ENCODE data around the gene NHLRC4. TPM values are rescaled to one million over a fixed set of nuclear protein-coding genes. Genes with fewer than 3 reads are reported as not detected.

The NHLRC4 gene
- polyA plus RNA-seq, 3 donors, result 0.29 to 0.57 (median 0.36) TPM

DNA sequence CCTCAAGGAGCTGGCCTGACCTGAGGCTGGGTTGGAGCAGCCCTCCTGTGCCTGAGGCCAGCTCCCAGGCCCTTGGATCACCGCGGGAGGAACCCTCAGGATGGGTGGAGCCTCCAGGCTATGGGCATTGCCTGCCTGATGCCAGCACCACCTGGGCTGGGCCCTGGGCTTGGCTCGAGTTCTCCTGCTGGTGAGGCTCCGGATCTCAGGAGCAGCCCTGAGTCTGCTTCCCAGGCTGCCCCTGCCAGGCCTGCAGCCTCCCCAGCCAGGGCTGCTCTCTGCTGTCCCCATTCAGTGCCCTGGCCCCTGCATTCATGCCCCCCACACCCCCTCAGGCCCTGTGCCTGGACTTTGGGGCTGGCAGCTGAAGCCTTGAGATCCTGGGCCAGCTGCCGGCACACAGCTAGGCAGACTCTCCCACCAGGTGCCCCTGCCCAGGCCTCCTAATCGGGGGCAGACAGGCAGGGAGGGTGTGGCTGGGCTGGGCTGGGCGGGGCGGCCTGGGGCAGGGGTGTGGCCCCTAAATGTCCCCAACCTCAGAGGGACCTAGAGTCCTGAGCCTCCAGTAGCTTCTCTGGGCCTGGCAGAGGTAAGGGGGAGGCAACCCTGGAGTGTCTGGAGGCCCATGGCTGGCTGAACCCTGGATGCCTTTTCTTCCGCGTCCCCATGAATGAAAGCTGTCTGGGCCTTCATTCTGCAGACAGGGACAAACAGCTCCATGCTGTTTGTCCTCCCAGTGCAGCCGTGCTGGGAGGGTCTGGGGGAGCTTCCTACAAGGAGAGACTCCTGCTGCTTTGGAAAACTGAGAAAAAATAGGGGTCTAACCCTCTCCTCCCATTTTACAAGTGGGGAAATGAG is 1.8 kb downstream of the NHLRC4 start:
- Histone ChIP-seq H3K27me3 (ENCODE audit: control insufficient read depth in 2 of 2, insufficient read depth in 2 of 2, low read length in 2 of 2) (no peaks in the 10 kb centered on the region), H3K9ac (ENCODE audit: insufficient read depth, low read length, poor library complexity, severe bottlenecking) (peak overlapping the region; percentile 73), H3K4me1 (ENCODE audit: control insufficient read depth in 1 of 2, insufficient read depth in 2 of 2, low read length in 2 of 2) (peaks cover 28 to 41% of the 10 kb centered on the region in 2 donors), H3K36me3 (replicated peaks in 1 of 2; ENCODE audit: control insufficient read depth in 1 of 2, insufficient read depth in 2 of 2, low read length in 2 of 2) (no peaks in the 10 kb centered on the region), H3K4me3 (replicated peaks in 1 of 3; ENCODE audit: low read depth in 2 of 3, low read length in 3 of 3) (peak overlapping the region in 1 of 3 experiments; percentile 85), H3K27ac (ENCODE audit: low read depth in 1 of 2, low read length in 2 of 2) (peak overlapping the region in 1 of 2 donors; percentile 70), H4K20me1 (ENCODE audit: insufficient read depth, low read length) (no peaks in the 10 kb centered on the region), H3K4me2 (replicated peaks; ENCODE audit: extremely low read depth, low read length, poor library complexity, severe bottlenecking) (peak overlapping the region; percentile 92), H3K9me3 (replicated peaks in 1 of 2; ENCODE audit: control insufficient read depth in 1 of 2, insufficient read depth in 1 of 2, low read length in 2 of 2) (no peaks in the 10 kb centered on the region), H2AFZ (ENCODE audit: insufficient read depth, low read depth, low read length, poor library complexity, severe bottlenecking) (peak overlapping the region; percentile 97), H3K79me2 (ENCODE audit: insufficient read depth, low read length) (peaks cover 11% of the 10 kb centered on the region)
- peak overlapping the region; percentile 83 to 89 for H3K4me3 Mint-ChIP-seq
- intact Hi-C loops (cut with micrococcal nuclease), result no loop called here
- TF ChIP-seq, protein P1, sequence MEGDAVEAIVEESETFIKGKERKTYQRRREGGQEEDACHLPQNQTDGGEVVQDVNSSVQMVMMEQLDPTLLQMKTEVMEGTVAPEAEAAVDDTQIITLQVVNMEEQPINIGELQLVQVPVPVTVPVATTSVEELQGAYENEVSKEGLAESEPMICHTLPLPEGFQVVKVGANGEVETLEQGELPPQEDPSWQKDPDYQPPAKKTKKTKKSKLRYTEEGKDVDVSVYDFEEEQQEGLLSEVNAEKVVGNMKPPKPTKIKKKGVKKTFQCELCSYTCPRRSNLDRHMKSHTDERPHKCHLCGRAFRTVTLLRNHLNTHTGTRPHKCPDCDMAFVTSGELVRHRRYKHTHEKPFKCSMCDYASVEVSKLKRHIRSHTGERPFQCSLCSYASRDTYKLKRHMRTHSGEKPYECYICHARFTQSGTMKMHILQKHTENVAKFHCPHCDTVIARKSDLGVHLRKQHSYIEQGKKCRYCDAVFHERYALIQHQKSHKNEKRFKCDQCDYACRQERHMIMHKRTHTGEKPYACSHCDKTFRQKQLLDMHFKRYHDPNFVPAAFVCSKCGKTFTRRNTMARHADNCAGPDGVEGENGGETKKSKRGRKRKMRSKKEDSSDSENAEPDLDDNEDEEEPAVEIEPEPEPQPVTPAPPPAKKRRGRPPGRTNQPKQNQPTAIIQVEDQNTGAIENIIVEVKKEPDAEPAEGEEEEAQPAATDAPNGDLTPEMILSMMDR (IDR thresholded peaks at IDR 0.05), result no peak
- H3K36me3 Mint-ChIP-seq, result peaks cover 4% of the 10 kb centered on the region in 2 donors
- no peak for DNase-seq
- H3K27me3 Mint-ChIP-seq (ENCODE audit: low read depth in 3 of 3), result peaks cover 1 to 6% (median 2%) of the 10 kb centered on the region in 3 donors
- H3K27ac Mint-ChIP-seq, result peak overlapping the region in 4 of 7 donors; percentile 48 to 85 (median 82)
- peaks cover 0 to 2% (median 0%) of the 10 kb centered on the region in 7 donors for H3K9me3 Mint-ChIP-seq
- H3K4me1 Mint-ChIP-seq, result peaks cover 33% of the 10 kb centered on the region
- WGBS (ENCODE audit: insufficient coverage), result 95% methylated on average over 9 of the region's 11 CpGs

DNA sequence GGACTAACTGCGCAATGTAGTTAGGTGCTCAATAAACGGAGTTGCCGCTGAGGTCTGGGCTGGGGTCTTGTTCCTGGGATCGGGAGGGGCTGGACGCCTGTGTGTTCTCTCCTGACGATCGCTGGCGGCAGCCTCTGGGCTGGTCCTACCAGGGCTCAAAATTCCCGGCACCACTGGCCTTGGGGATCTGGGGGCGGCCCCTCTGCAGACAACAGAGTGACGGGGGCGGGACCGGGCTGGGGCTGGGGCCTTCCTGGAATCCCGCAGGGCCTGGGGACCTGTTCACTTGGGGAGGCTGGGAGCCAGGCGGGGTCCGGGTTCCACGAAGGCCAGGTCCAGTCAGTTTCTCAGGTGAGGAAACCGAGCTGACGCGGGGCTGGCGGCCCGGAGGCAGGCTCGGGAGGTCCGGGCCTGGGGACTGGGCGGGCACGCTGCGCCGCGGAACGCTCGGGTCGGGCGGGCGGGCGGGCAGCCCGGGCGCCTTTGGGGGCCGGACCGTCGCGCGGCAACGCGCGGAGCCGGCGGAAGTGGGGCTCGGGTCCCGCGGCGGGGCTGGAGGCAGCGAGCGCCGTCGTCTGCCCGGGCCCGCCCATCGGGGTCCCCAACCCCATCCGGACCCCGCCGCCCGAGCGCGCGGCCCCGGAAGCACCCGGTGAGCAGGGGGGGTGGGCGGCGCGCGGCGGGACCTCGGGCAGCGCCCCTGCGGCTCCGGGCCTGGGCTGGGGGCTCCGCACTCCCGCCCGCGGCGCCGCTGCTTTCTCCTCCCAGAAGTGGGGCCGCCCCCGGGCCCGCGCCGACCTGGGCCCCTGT is 2.8 kb downstream of the NHLRC4 start, which contains the start of gene PIGQ:
PIGQ (plus strand) TSS at position 524 of the 810 bp plus-strand sequence. CDS start 4,107 bp downstream, outside the sequence.
- H3K27me3 Mint-ChIP-seq (ENCODE audit: low read depth in 3 of 3), result peaks cover 0 to 6% (median 2%) of the 10 kb centered on the region in 3 donors
- no peaks in the 10 kb centered on the region for H3K27me3 ChIP-seq (ENCODE audit: control insufficient read depth in 2 of 2, insufficient read depth in 2 of 2, low read length in 2 of 2)
- peaks cover 4% of the 10 kb centered on the region in 2 donors for H3K36me3 Mint-ChIP-seq
- peak within 1 kb of the TSS; percentile 97 for H2AFZ ChIP-seq (ENCODE audit: insufficient read depth, low read depth, low read length, poor library complexity, severe bottlenecking)
- H3K4me1 ChIP-seq (ENCODE audit: control insufficient read depth in 1 of 2, insufficient read depth in 2 of 2, low read length in 2 of 2), result peaks cover 28 to 41% of the 10 kb centered on the region in 2 donors
- TF ChIP-seq, protein P1 (IDR thresholded peaks at IDR 0.05), result no peak
- peak; percentile 15 to 49 (median 26) for DNase-seq
- peak within 1 kb of the TSS; percentile 84 to 93 for H3K4me3 Mint-ChIP-seq
- H3K9ac ChIP-seq (ENCODE audit: insufficient read depth, low read length, poor library complexity, severe bottlenecking), result peak within 1 kb of the TSS; percentile 73
- H3K4me1 Mint-ChIP-seq, result peaks cover 33% of the 10 kb centered on the region
- H3K36me3 ChIP-seq (replicated peaks in 1 of 2; ENCODE audit: control insufficient read depth in 1 of 2, insufficient read depth in 2 of 2, low read length in 2 of 2), result peaks cover 2 to 4% of the 10 kb centered on the region in 2 donors
- peak within 1 kb of the TSS; percentile 92 for H3K4me2 ChIP-seq (replicated peaks; ENCODE audit: extremely low read depth, low read length, poor library complexity, severe bottlenecking)
- peak within 1 kb of the TSS in 6 of 7 donors; percentile 19 to 85 (median 81) for H3K27ac Mint-ChIP-seq
- intact Hi-C loops (cut with micrococcal nuclease), result no loop called here
- H3K4me3 ChIP-seq (replicated peaks in 1 of 3; ENCODE audit: low read depth in 2 of 3, low read length in 3 of 3), result peak within 1 kb of the TSS; percentile 62 to 85 (median 85)
- WGBS (ENCODE audit: insufficient coverage), result 2% methylated on average over 86 of the region's 87 CpGs
- H3K9me3 Mint-ChIP-seq, result peaks cover 0 to 2% (median 0%) of the 10 kb centered on the region in 7 donors
- H4K20me1 ChIP-seq (ENCODE audit: insufficient read depth, low read length), result no peaks in the 10 kb centered on the region
- peak within 1 kb of the TSS in 1 of 2 donors; percentile 70 for H3K27ac ChIP-seq (ENCODE audit: low read depth in 1 of 2, low read length in 2 of 2)
- H3K9me3 ChIP-seq (replicated peaks in 1 of 2; ENCODE audit: control insufficient read depth in 1 of 2, insufficient read depth in 1 of 2, low read length in 2 of 2), result no peaks in the 10 kb centered on the region
- H3K79me2 ChIP-seq (ENCODE audit: insufficient read depth, low read length), result peaks cover 11% of the 10 kb centered on the region

All from CD14-positive monocyte (primary cell).